SK-N-SH (cell line): Measurements from ENCODE around the gene ING5. TPM values are rescaled to one million over a fixed set of nuclear protein-coding genes. Genes with fewer than 3 reads are reported as not detected.

ENCODE experiments used
- CTCF ChIA-PET: fragments of 300-600, 350-600 bp; formaldehyde crosslinking; extraction: SDS; loops from one replicate; lab custom pipeline; 2021; lab: Yijun Ruan, JAX
- POLR2A ChIA-PET: fragments of 350-600 bp; sonication (Branson Sonifier 250); formaldehyde crosslinking; extraction: SDS; loops from one replicate; lab custom pipeline; 2020; ENCODE audit warnings: antibody characterized with exemption, inconsistent platforms; lab: Yijun Ruan, JAX
- DNase-seq: peaks from one replicate; pipeline ENCODE4 v3.0.0; 2012
- H2AFZ ChIP-seq: fragments of 200-600 bp; sonication (generic); 2 replicates; pipeline ENCODE4 v1.8.1; 2016; ENCODE audit warnings: antibody characterized with exemption, mild to moderate bottlenecking, low read depth
- H3F3A ChIP-seq: fragments of 200-600 bp; sonication (generic); replicated peaks from 2 replicates; pipeline ENCODE3; 2016; ENCODE audit warnings: antibody characterized with exemption, mild to moderate bottlenecking; ENCODE audit not compliant: insufficient read depth
- H3K27ac ChIP-seq, 2 experiments: fragments of 200-500 bp in 1 of 2; fragments of 200-600 bp in 1 of 2; sonication (Bioruptor generic) in 1 of 2; sonication (generic), shearing (Covaris generic) in 1 of 2; 2 replicates each; pipeline versions ENCODE4 v1.5.1 to v1.6.1; 2014 to 2016; ENCODE audit warnings: low read depth in 2 of 2, inconsistent platforms in 1 of 2, low read length in 1 of 2, mild to moderate bottlenecking in 1 of 2, mixed read lengths in 1 of 2
- H3K27me3 ChIP-seq: fragments of 200-600 bp; sonication (generic), shearing (Covaris generic); 2 replicates; pipeline ENCODE4 v1.6.1; 2016; ENCODE audit warnings: mixed run types; ENCODE audit not compliant: insufficient read depth
- H3K36me3 ChIP-seq, 2 experiments: fragments of 200-500 bp in 1 of 2; fragments of 200-600 bp in 1 of 2; sonication (Bioruptor generic) in 1 of 2; sonication (generic) in 1 of 2; replicated peaks in 1 of 2; 2 replicates each; pipeline versions ENCODE3 to v1.5.1; 2014 to 2016; ENCODE audit warnings: low read length in 1 of 2, mild to moderate bottlenecking in 1 of 2; ENCODE audit not compliant: insufficient read depth in 2 of 2, control insufficient read depth in 1 of 2
- H3K4me1 ChIP-seq, 2 experiments: fragments of 200-500 bp in 1 of 2; fragments of 200-600 bp in 1 of 2; sonication (Bioruptor generic) in 1 of 2; sonication (generic), shearing (Covaris generic) in 1 of 2; 2 replicates each; pipeline versions ENCODE4 v1.5.1 to v1.6.1; 2014 to 2016; ENCODE audit warnings: low read depth in 1 of 2, low read length in 1 of 2, mixed run types in 1 of 2; ENCODE audit not compliant: insufficient read depth in 2 of 2, control insufficient read depth in 1 of 2
- H3K4me2 ChIP-seq: fragments of 200-600 bp; sonication (generic), shearing (Covaris generic); 2 replicates; pipeline ENCODE4 v1.6.1; 2017; ENCODE audit warnings: mixed run types
- H3K4me3 ChIP-seq, 2 experiments: fragments of 200-500 bp in 1 of 2; fragments of 200-600 bp in 1 of 2; sonication (Bioruptor generic) in 1 of 2; sonication (generic), shearing (Covaris generic) in 1 of 2; 2 replicates each; pipeline versions ENCODE4 v1.5.1 to v1.8.1; 2014 to 2016; ENCODE audit warnings: low read depth in 2 of 2, inconsistent platforms in 1 of 2, low read length in 1 of 2, mild to moderate bottlenecking in 1 of 2, mixed read lengths in 1 of 2, moderate library complexity in 1 of 2
- H3K79me2 ChIP-seq: fragments of 200-600 bp; sonication (generic); 2 replicates; pipeline ENCODE4 v1.8.1; 2017; ENCODE audit warnings: mild to moderate bottlenecking; ENCODE audit not compliant: insufficient read depth
- H3K9ac ChIP-seq: fragments of 200-600 bp; sonication (generic); 2 replicates; pipeline ENCODE4 v1.6.1; 2017; ENCODE audit warnings: mixed run types
- H3K9me2 ChIP-seq: fragments of 200-600 bp; sonication (generic); 2 replicates; pipeline ENCODE4 v1.6.1; 2017; ENCODE audit warnings: mixed run types
- H3K9me3 ChIP-seq: fragments of 200-600 bp; sonication (generic); 2 replicates; pipeline ENCODE4 v1.6.1; 2017; ENCODE audit warnings: mixed run types, mild to moderate bottlenecking, moderate library complexity
- H4K20me1 ChIP-seq: fragments of 200-600 bp; sonication (generic); 2 replicates; pipeline ENCODE4 v1.6.1; 2017; ENCODE audit warnings: mild to moderate bottlenecking, mixed run types; ENCODE audit not compliant: insufficient read depth
- ELF1 ChIP-seq: IDR thresholded peaks from 2 replicates; pipeline ENCODE4 v1.4.0; 2012
- FOSL2 ChIP-seq: IDR thresholded peaks from 2 replicates; pipeline ENCODE4 v1.4.0; 2012; ENCODE audit warnings: low read depth, mild to moderate bottlenecking, moderate library complexity, borderline replicate concordance
- FOXM1 ChIP-seq: IDR thresholded peaks from 2 replicates; pipeline ENCODE4 v1.4.0; 2012; ENCODE audit warnings: low read depth, mild to moderate bottlenecking
- GABPA ChIP-seq: IDR thresholded peaks from 2 replicates; pipeline ENCODE4 v1.4.0; 2012; ENCODE audit warnings: low read depth, mild to moderate bottlenecking
- GATA2 ChIP-seq: sonication (generic); formaldehyde crosslinking; IDR thresholded peaks from 2 replicates; pipeline ENCODE4 v1.5.0; 2020; ENCODE audit warnings: mild to moderate bottlenecking, missing genetic modification reagents
- JUND ChIP-seq: IDR thresholded peaks from 2 replicates; pipeline ENCODE4 v1.4.0; 2012
- MXI1 ChIP-seq: IDR thresholded peaks from 2 replicates; pipeline ENCODE4 v1.6.1; 2012; ENCODE audit warnings: mild to moderate bottlenecking, low read depth, low read length, improper control_type of control experiment
- NFIC ChIP-seq: IDR thresholded peaks from 2 replicates; pipeline ENCODE4 v1.4.0; 2012; ENCODE audit warnings: borderline replicate concordance
- NRF1 ChIP-seq: IDR thresholded peaks from 2 replicates; pipeline ENCODE4 v1.6.1; 2012; ENCODE audit warnings: low read depth, mild to moderate bottlenecking, low read length
- RCOR1 ChIP-seq: fragments of 150-350 bp; IDR thresholded peaks from 2 replicates; pipeline ENCODE4 v1.6.1; 2017; ENCODE audit warnings: antibody characterized with exemption, low read length
- RXRA ChIP-seq: IDR thresholded peaks from 2 replicates; pipeline ENCODE4 v1.4.0; 2012; ENCODE audit warnings: low read depth, mild to moderate bottlenecking, borderline replicate concordance
- SMC3 ChIP-seq: IDR thresholded peaks from 2 replicates; pipeline ENCODE4 v1.6.1; 2012; ENCODE audit warnings: low read depth, low read length, improper control_type of control experiment
- TAF1 ChIP-seq: IDR thresholded peaks from 2 replicates; pipeline ENCODE4 v1.6.1; 2012; ENCODE audit warnings: low read depth, mild to moderate bottlenecking, low read length, moderate library complexity, borderline replicate concordance
- TCF12 ChIP-seq: IDR thresholded peaks from 2 replicates; pipeline ENCODE4 v1.4.0; 2012
- TEAD4 ChIP-seq: IDR thresholded peaks from 2 replicates; pipeline ENCODE4 v1.4.0; 2012; ENCODE audit warnings: mild to moderate bottlenecking, borderline replicate concordance; ENCODE audit not compliant: insufficient read depth
- YY1 ChIP-seq: IDR thresholded peaks from 2 replicates; pipeline ENCODE4 v1.4.0; 2012; ENCODE audit warnings: low read depth, mild to moderate bottlenecking
- WGBS: methylation state at CpG from one replicate; pipeline ENCODE4 v1.1.6; 2017; ENCODE audit warnings: low lambda C conversion rate; 5-methylcytosine and 5-hydroxymethylcytosine counted together
- polyA plus RNA-seq, 3 experiments: library from polyadenylated mRNA; depleted of rRNA; stranded (reverse); fragments of >200 nt; gene quantifications; 2 replicates each; pipeline ENCODE4 v1.2.3, GENCODE V29; 2012
- TF ChIP-seq, protein P1 (sequence below): IDR thresholded peaks from 2 replicates; pipeline ENCODE4 v1.6.1; 2012; ENCODE audit warnings: mild to moderate bottlenecking, low read depth, low read length, moderate library complexity
- TF ChIP-seq, protein P2 (sequence below): IDR thresholded peaks from 2 replicates; pipeline ENCODE4 v1.4.0; 2012; ENCODE audit warnings: low read depth
- TF ChIP-seq, protein P3 (sequence below): IDR thresholded peaks from 2 replicates; pipeline ENCODE4 v1.4.0; 2012; ENCODE audit warnings: low read depth, borderline replicate concordance

ING5 gene
- polyA plus RNA-seq, 1 of the 3 experiments (the other 2 are of a cell fraction) = 56.3 TPM

DNA sequence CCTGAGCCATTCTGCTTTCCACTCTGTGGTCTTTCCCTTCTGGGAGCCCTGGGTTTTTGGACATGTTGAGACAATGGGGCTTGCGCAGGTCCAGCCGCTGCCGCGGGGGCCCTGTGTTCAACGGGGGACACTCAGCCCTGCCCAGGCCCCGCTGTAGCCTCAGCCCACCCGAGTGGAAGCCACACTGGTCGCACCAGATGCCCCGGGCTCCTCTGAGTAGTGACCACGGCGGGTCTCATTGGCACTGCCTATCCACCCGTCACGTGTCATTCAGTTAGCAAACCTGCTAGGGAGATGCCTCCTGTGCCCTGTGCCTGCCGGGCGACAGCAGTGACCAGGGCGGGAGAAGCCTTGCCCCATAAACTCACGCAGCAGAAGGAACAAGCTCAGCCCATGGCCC, 51.7 kb downstream of the ING5 start:
- no peaks in the 10 kb centered on the region for H3K4me1 ChIP-seq
- no peak overlapping the region for H3K27ac ChIP-seq
- H3F3A ChIP-seq = peaks cover 4% of the 10 kb centered on the region
- H3K9ac ChIP-seq = no peak overlapping the region
- no peaks in the 10 kb centered on the region for H3K9me3 ChIP-seq
- POLR2A ChIA-PET = no interaction called here
- WGBS = 100% methylated on average over 5 of the region's 17 CpGs
- no peak for DNase-seq
- H3K4me3 ChIP-seq = no peak overlapping the region
- TF ChIP-seq RXRA = no peak
- TF ChIP-seq MXI1 = no peak
- H3K9me2 ChIP-seq = no peaks in the 10 kb centered on the region
- H4K20me1 ChIP-seq = no peaks in the 10 kb centered on the region
- H3K4me2 ChIP-seq = no peak overlapping the region
- H3K27me3 ChIP-seq = no peaks in the 10 kb centered on the region
- no peaks in the 10 kb centered on the region for H3K79me2 ChIP-seq
- CTCF ChIA-PET = no interaction called here
- H3K36me3 ChIP-seq = peaks cover 4 to 32% of the 10 kb centered on the region in 2 experiments
- no peak overlapping the region for H2AFZ ChIP-seq

DNA sequence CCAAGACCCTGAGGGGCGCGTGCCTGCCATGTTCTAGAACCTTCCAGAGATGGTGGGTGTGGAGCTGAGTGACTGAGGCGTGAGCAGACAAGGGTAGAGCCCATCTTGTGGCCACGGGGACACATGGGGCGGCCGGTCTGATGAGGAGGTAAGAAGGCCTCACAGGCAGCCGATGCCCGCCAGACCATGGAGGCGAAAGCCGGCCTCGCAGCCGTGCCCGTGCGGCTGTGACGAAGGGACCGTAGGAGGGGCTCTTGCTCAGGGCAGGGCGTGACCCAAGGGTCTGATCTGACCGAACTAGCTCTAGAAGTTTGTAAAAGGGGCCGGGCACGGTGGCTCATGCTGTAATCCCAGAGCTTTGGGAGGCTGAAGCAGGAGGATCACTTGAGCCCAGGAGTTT, 52.2 kb downstream of the ING5 start:
- TF ChIP-seq SMC3 (no peak), FOSL2 (no peak), GATA2 (no peak)
- H3K4me2 ChIP-seq = no peak overlapping the region
- peaks cover 4% of the 10 kb centered on the region for H3F3A ChIP-seq
- no peaks in the 10 kb centered on the region for H3K4me1 ChIP-seq
- 98% methylated on average over 20 of the region's 20 CpGs for WGBS
- no peaks in the 10 kb centered on the region for H4K20me1 ChIP-seq
- ChIA-PET POLR2A (no interaction called here), CTCF (no interaction called here)
- no peak overlapping the region for H3K9ac ChIP-seq
- H3K4me3 ChIP-seq = no peak overlapping the region
- H3K27ac ChIP-seq = no peak overlapping the region
- no peaks in the 10 kb centered on the region for H3K27me3 ChIP-seq
- DNase-seq = no peak
- no peaks in the 10 kb centered on the region for H3K9me3 ChIP-seq
- no peaks in the 10 kb centered on the region for H3K9me2 ChIP-seq
- peaks cover 4 to 29% of the 10 kb centered on the region in 2 experiments for H3K36me3 ChIP-seq
- H2AFZ ChIP-seq = no peak overlapping the region
- H3K79me2 ChIP-seq = no peaks in the 10 kb centered on the region

DNA sequence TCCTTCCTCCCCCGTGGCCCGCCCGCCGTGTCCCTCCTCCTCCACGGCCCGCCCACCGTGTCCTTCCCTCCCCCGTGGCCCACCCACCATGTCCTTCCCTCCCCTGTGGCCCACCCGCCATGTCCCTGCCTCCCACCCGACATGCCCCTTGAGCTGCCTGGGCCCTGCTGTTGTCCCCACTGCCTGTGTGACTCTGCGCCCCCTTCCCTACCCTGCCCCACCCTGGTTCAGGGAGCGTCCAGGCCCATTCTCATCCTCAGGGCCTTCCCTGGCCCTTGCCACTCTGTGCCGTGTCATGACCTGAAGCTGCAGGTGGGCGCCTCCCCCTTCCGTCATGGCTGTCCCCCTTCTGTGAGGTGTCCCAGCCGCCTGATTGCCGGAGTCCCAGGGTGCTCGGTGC, 53.3 kb downstream of the ING5 start:
- Histone ChIP-seq H3K4me1 (no peaks in the 10 kb centered on the region), H3K27ac (no peak overlapping the region), H3K9ac (no peak overlapping the region), H3F3A (peaks cover 10% of the 10 kb centered on the region), H3K79me2 (no peaks in the 10 kb centered on the region), H3K27me3 (no peaks in the 10 kb centered on the region), H3K9me3 (no peaks in the 10 kb centered on the region), H4K20me1 (no peaks in the 10 kb centered on the region), H3K4me3 (no peak overlapping the region), H3K4me2 (no peak overlapping the region), H3K9me2 (no peaks in the 10 kb centered on the region), H3K36me3 (peaks cover 12 to 27% of the 10 kb centered on the region in 2 experiments), H2AFZ (no peak overlapping the region)
- TF ChIP-seq, protein P1, sequence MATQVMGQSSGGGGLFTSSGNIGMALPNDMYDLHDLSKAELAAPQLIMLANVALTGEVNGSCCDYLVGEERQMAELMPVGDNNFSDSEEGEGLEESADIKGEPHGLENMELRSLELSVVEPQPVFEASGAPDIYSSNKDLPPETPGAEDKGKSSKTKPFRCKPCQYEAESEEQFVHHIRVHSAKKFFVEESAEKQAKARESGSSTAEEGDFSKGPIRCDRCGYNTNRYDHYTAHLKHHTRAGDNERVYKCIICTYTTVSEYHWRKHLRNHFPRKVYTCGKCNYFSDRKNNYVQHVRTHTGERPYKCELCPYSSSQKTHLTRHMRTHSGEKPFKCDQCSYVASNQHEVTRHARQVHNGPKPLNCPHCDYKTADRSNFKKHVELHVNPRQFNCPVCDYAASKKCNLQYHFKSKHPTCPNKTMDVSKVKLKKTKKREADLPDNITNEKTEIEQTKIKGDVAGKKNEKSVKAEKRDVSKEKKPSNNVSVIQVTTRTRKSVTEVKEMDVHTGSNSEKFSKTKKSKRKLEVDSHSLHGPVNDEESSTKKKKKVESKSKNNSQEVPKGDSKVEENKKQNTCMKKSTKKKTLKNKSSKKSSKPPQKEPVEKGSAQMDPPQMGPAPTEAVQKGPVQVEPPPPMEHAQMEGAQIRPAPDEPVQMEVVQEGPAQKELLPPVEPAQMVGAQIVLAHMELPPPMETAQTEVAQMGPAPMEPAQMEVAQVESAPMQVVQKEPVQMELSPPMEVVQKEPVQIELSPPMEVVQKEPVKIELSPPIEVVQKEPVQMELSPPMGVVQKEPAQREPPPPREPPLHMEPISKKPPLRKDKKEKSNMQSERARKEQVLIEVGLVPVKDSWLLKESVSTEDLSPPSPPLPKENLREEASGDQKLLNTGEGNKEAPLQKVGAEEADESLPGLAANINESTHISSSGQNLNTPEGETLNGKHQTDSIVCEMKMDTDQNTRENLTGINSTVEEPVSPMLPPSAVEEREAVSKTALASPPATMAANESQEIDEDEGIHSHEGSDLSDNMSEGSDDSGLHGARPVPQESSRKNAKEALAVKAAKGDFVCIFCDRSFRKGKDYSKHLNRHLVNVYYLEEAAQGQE = no peak
- TF ChIP-seq NRF1 (no peak), RCOR1 (no peak), GABPA (no peak), SMC3 (no peak), RXRA (no peak), ELF1 (no peak), FOXM1 (no peak), JUND (no peak), NFIC (no peak), TAF1 (no peak), TCF12 (no peak), YY1 (no peak), TEAD4 (no peak), MXI1 (no peak)
- TF ChIP-seq, protein P2, sequence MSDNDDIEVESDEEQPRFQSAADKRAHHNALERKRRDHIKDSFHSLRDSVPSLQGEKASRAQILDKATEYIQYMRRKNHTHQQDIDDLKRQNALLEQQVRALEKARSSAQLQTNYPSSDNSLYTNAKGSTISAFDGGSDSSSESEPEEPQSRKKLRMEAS = no peak
- TF ChIP-seq, protein P3, sequence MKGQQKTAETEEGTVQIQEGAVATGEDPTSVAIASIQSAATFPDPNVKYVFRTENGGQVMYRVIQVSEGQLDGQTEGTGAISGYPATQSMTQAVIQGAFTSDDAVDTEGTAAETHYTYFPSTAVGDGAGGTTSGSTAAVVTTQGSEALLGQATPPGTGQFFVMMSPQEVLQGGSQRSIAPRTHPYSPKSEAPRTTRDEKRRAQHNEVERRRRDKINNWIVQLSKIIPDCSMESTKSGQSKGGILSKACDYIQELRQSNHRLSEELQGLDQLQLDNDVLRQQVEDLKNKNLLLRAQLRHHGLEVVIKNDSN = no peak
- ChIA-PET POLR2A (no interaction called here), CTCF (no interaction called here)
- WGBS = 86% methylated on average over 15 of the region's 18 CpGs
- DNase-seq = no peak
